OCI-LY7 (cell line): ENCODE results near the gene MAN2C1.
"Not testable (repeated sequence)": the region's sequence is repeated elsewhere in the genome, so short reads cannot be mapped to it uniquely, and the experiment has no call there.

Source experiments
- EZH2phosphoT487 ChIP-seq: fragments of 200-600 bp; sonication (generic); IDR thresholded peaks from 2 replicates; pipeline ENCODE4 v1.6.1; 2018; ENCODE audit warnings: low read depth, borderline replicate concordance, mild to moderate bottlenecking, mixed run types, antibody characterized with exemption, low read length, moderate library complexity, mixed read lengths
- TF ChIP-seq, protein P1 (sequence below): fragments of 200-600 bp; sonication (generic); conservative IDR thresholded peaks from 2 replicates; pipeline ENCODE4 v1.5.1; 2014; ENCODE audit warnings: mild to moderate bottlenecking, antibody characterized with exemption, low read length, moderate library complexity, mixed read lengths

GRCh38 chr15:75343953-75344352 lies 24.5 kb downstream of the MAN2C1 start:
- TF ChIP-seq, protein P1, sequence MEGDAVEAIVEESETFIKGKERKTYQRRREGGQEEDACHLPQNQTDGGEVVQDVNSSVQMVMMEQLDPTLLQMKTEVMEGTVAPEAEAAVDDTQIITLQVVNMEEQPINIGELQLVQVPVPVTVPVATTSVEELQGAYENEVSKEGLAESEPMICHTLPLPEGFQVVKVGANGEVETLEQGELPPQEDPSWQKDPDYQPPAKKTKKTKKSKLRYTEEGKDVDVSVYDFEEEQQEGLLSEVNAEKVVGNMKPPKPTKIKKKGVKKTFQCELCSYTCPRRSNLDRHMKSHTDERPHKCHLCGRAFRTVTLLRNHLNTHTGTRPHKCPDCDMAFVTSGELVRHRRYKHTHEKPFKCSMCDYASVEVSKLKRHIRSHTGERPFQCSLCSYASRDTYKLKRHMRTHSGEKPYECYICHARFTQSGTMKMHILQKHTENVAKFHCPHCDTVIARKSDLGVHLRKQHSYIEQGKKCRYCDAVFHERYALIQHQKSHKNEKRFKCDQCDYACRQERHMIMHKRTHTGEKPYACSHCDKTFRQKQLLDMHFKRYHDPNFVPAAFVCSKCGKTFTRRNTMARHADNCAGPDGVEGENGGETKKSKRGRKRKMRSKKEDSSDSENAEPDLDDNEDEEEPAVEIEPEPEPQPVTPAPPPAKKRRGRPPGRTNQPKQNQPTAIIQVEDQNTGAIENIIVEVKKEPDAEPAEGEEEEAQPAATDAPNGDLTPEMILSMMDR, result not testable (repeated sequence)
- TF ChIP-seq EZH2phosphoT487, result not testable (repeated sequence)
